ENCODE measurements around the gene MYO5A. TPM values are rescaled to one million over a fixed set of nuclear protein-coding genes. Genes with fewer than 3 reads are reported as not detected.

Gene MYO5A
- total RNA-seq, 4 donors from 2014 or later, result 10.3 to 26.0 (median 22.7) TPM

DNA sequence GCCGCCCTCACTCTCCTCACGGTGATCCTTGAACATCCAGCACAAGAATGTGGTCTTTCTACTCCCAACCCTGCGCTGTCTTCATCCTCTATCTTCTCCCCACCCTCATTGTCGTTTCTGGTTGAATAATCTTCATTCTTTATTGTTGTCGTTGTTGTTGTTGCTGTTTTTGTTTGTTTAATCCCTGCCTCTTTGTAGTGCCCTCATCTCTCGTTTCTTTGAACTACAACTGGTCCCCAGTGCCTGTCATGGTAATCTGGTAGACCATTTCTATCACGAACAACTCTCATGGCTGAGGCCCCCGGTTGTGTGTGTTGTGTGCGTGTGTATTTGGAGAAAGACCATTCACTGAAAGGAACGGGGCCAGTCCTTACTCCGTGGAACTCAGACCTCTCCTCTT lies 1.3 kb upstream of the MYO5A start:
- no peak overlapping the region for H3K4me3 ChIP-seq
- H3K27me3 ChIP-seq, result no peaks in the 10 kb centered on the region
- peak overlapping the region; percentile 79 to 92 for H3K27ac ChIP-seq
- no peaks in the 10 kb centered on the region for H3K4me1 ChIP-seq
- no peaks in the 10 kb centered on the region for H3K36me3 ChIP-seq
- no peak for DNase-seq
- H3K9me3 ChIP-seq, result no peaks in the 10 kb centered on the region
- intact Hi-C loops (cut with DNase I; ENCODE audit: low total_unique reads), result no loop called here
- TF ChIP-seq, protein P1, sequence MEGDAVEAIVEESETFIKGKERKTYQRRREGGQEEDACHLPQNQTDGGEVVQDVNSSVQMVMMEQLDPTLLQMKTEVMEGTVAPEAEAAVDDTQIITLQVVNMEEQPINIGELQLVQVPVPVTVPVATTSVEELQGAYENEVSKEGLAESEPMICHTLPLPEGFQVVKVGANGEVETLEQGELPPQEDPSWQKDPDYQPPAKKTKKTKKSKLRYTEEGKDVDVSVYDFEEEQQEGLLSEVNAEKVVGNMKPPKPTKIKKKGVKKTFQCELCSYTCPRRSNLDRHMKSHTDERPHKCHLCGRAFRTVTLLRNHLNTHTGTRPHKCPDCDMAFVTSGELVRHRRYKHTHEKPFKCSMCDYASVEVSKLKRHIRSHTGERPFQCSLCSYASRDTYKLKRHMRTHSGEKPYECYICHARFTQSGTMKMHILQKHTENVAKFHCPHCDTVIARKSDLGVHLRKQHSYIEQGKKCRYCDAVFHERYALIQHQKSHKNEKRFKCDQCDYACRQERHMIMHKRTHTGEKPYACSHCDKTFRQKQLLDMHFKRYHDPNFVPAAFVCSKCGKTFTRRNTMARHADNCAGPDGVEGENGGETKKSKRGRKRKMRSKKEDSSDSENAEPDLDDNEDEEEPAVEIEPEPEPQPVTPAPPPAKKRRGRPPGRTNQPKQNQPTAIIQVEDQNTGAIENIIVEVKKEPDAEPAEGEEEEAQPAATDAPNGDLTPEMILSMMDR (IDR thresholded peaks at IDR 0.05), result no peak
- TF ChIP-seq POLR2A (IDR thresholded peaks at IDR 0.05), result no peak

DNA sequence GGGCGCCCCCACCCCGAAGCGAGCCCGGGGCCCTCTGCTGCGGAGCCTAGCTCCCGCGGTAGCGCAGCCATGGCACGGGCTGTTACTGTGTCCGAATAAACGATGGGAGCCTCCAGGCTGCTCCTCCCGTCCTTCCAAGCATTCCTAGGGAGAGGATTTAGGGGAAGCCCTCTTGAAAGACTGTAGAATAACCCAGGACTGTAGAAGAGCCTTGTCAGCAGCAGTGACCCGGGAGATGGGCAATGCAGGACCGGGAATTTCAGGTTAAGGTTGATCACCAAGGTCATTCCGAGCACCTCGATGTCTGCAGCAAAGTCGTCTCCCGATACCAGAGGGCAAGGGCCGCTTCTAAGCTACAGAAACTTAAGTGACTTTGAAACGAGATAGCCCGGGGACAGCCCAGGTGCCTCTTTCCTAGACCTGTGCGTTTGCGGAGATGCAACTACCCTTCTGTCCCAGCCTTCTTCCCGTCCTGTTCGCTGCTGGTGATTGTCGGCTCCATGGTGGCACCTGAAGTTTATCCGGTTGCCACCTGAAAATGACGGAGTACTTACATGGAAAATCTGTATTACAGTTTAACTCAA lies 753 bp upstream of the MYO5A start:
- Histone ChIP-seq H3K36me3 (no peaks in the 10 kb centered on the region), H3K9me3 (no peaks in the 10 kb centered on the region), H3K4me3 (peak overlapping the region; percentile 79 to 93), H3K4me1 (no peaks in the 10 kb centered on the region), H3K27ac (peak overlapping the region; percentile 79 to 92), H3K27me3 (no peaks in the 10 kb centered on the region)
- peak in 1 of 2 donors; percentile 17 for DNase-seq
- intact Hi-C loops (cut with DNase I; ENCODE audit: low total_unique reads), result no loop called here
- TF ChIP-seq POLR2A (IDR thresholded peaks at IDR 0.05), result no peak
- TF ChIP-seq, protein P1 (IDR thresholded peaks at IDR 0.05), result no peak

DNA sequence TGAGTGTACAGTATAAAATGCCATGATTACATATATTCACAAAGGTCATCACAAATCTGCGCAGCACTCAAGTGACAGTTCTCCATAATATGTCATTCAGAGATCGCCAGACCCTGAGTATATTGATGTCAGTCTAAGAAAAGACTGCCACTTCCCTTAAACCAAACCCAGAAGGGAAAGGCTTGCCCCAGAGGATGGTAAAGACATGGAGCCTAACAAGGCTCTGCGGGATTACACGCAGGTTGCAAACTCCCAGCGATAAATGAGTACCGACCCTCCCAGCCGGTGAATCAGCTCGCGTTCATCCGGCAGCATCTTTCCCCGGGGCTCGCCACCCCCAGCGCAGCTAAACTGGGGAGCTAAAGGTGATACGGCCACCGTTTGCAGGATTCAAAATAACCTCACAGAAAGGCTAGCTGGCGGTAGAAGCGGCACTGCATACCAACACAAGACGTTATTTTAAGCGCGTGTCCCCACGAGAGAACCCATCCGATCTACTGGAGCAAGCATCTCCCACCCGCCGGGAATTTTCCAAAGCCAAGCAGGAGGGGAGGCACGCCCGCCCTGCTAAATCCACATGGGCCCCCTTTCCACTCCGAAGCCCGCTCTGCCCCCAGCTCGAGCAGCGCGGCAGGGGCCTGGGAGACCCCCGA lies 643 bp downstream of the MYO5A start:
- peak overlapping the region; percentile 79 to 93 for H3K4me3 ChIP-seq
- TF ChIP-seq POLR2A (IDR thresholded peaks at IDR 0.05), result no peak
- TF ChIP-seq, protein P1 (IDR thresholded peaks at IDR 0.05), result no peak
- H3K4me1 ChIP-seq, result no peaks in the 10 kb centered on the region
- peak overlapping the region; percentile 79 to 92 for H3K27ac ChIP-seq
- intact Hi-C loops (cut with DNase I; ENCODE audit: low total_unique reads), result no loop called here
- no peaks in the 10 kb centered on the region for H3K27me3 ChIP-seq
- H3K9me3 ChIP-seq, result no peaks in the 10 kb centered on the region
- DNase-seq, result peak; percentile 25 to 27
- H3K36me3 ChIP-seq, result no peaks in the 10 kb centered on the region

DNA sequence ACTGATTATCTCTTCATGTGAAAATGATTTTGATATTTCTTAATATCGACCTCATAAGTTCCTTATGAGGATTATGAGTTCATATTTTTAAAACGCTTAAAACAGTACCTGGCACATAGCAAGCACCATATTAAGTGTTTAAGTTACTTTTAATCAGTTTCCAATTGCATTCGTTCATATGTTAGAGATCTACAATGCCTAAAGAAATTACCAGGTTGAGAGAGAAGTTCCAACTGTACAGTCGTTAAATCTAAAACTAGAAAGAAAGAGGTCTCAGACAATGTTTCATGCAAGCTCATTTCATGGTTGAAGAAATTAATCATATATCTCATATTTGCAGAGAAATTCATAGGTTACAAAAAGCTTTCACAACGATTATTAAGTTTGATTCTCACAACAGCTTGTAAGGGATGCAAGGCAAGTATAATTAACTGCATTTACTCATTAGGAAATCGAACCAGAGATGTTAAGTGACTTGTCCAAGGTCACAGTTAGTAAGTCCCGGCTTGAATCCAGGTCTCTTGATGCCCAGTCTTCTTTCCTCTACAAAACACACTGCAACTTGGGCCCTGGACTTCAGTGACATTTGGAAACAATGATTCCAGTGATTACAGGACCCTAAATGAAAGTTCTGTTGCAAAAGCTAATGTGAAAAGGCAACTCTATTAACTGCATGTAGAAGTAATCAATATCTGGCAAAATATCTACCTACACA lies 1.3 kb downstream of the MYO5A start:
- no peak for DNase-seq
- TF ChIP-seq, protein P1 (IDR thresholded peaks at IDR 0.05), result no peak
- TF ChIP-seq POLR2A (IDR thresholded peaks at IDR 0.05), result no peak
- H3K27ac ChIP-seq, result no peak overlapping the region
- no peaks in the 10 kb centered on the region for H3K27me3 ChIP-seq
- no peak overlapping the region for H3K4me3 ChIP-seq
- H3K36me3 ChIP-seq, result no peaks in the 10 kb centered on the region
- intact Hi-C loops (cut with DNase I; ENCODE audit: low total_unique reads), result no loop called here
- no peaks in the 10 kb centered on the region for H3K9me3 ChIP-seq
- no peaks in the 10 kb centered on the region for H3K4me1 ChIP-seq
